ENCODE results near the gene APOB. TPM values are rescaled to one million over a fixed set of nuclear protein-coding genes. Genes with fewer than 3 reads are reported as not detected.

The APOB gene
- total RNA-seq, 2 donors from 2014 or later, result not detected

DNA sequence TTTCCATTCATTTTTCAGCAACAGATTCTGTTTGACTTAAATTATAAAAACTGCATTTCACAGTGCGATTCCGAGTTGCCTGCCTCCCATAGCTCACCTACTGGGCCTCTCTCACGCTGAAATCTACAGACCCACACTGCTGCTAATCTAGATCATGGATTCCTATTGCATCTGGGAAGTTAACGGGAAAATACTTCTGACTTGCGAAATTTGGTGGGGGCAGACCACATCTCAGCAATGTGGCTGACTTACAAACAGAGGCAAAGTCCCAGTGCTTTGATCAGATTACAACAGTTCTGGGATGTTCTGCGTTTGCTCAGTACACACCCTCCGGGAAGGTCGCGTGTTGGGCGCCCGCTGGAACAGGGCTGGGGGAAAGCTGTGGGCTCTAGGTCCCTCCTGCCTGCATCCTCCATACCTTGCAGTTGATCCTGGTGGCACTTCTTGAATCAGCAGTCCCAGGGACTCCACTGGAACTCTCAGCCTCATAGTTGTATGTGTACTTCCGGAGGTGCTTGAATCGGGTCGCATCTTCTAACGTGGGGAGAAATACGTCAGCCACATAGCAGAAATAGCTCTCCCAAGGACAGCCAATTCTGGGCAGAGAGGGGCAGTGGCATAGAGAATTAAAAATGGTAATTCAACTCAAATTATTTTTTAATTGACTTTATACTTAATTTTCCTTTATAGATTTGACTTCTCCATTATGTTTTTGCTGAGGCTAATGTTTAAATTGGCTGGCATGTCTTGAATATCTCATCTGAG lies 1.7 kb downstream of the APOB start:
- H3K9me3 Mint-ChIP-seq, result no peaks in the 10 kb centered on the region
- H3K27ac Mint-ChIP-seq, result no peak overlapping the region
- ATAC-seq (no peak), DNase-seq (ENCODE audit: low spot score) (no peak)
- no peaks in the 10 kb centered on the region for H3K36me3 Mint-ChIP-seq
- H3K4me1 Mint-ChIP-seq (ENCODE audit: low read depth in 2 of 2), result peaks cover 0 to 3% of the 10 kb centered on the region in 2 donors
- H3K27me3 Mint-ChIP-seq, result peaks cover 26 to 27% of the 10 kb centered on the region in 2 donors
- H3K4me3 Mint-ChIP-seq, result no peak overlapping the region

GRCh38 chr2:21041462-21041861 lies 2.4 kb downstream of the APOB start:
- DNase-seq (ENCODE audit: low spot score) (no peak), ATAC-seq (no peak)
- peaks cover 0 to 3% of the 10 kb centered on the region in 2 donors for H3K4me1 Mint-ChIP-seq (ENCODE audit: low read depth in 2 of 2)
- no peaks in the 10 kb centered on the region for H3K9me3 Mint-ChIP-seq
- H3K4me3 Mint-ChIP-seq, result no peak overlapping the region
- H3K36me3 Mint-ChIP-seq, result no peaks in the 10 kb centered on the region
- H3K27ac Mint-ChIP-seq, result no peak overlapping the region
- peaks cover 23 to 27% of the 10 kb centered on the region in 2 donors for H3K27me3 Mint-ChIP-seq

DNA sequence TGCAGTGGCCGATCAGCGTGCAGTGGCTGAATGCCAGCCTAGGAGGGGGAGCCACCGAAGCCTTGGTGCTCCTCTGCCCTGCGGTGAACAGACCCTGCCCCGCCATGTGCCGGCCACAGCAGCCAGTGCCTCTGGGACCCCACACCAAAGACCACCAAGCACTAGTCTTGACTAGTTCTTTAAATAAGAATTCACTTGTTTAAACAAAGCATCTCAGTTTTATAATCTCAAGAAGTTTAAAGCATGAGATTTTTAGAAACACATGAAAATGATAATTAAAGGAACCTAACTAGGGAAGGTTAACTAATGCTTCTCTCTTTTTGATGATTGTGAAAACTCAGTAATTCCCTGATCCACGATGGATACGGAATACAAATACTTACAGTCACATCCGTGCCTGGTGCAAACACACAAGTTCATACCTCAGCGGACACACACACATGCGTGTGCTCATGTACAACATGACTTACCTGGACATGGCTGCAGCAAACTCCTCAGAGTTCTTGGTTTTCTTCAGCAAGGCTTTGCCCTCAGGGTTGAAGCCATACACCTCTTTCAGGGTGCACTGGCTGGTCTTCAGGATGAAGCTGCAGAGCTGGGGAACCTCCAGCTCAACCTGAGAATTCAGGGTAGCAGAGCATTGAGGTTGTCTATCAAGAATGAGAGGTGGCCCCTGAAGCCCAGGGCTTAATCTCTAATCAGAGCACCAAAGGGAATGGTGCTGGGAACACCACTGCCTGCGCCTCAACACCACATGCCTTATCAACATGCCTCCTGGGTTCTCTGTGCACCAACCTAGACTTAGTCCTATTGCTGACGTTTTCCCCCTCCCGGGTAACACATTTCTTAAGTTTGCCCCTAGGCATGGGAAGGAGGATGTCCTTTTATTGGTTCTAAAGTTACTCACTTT lies 3.1 kb downstream of the APOB start:
- no peak for ATAC-seq

DNA sequence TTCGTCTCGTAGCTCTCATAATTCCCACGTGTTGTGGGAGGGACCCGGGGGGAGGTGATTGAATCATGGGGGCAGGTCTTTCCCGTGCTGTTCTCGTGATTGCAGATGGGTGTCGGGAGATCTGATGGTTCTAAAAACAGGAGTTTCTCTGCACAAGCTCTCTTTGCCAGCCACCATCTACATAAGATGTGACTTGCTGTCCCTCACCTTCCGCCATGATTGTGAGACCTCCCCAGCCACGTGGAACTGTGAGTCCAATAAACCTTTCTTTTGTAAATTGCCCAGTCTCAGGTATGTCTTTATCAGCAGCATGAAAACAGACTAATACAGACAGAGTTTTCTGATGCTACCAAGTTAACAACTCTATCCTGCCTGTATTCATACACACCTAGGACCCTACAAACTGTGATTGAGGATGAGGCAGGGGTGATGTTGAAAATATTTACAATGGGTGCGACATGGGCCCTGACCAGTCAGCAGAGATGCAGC lies 3.9 kb downstream of the APOB start:
- no peaks in the 10 kb centered on the region for H3K36me3 Mint-ChIP-seq
- no peaks in the 10 kb centered on the region for H3K9me3 Mint-ChIP-seq
- peaks cover 23 to 28% of the 10 kb centered on the region in 2 donors for H3K27me3 Mint-ChIP-seq
- DNase-seq (ENCODE audit: low spot score) (no peak), ATAC-seq (no peak)
- peaks cover 0 to 3% of the 10 kb centered on the region in 2 donors for H3K4me1 Mint-ChIP-seq (ENCODE audit: low read depth in 2 of 2)
- no peak overlapping the region for H3K27ac Mint-ChIP-seq
- H3K4me3 Mint-ChIP-seq, result no peak overlapping the region

More for the DNA sequence above, 3.1 kb downstream of the APOB start:
- H3K4me3 Mint-ChIP-seq, result no peak overlapping the region
- H3K4me1 Mint-ChIP-seq (ENCODE audit: low read depth in 2 of 2), result peaks cover 0 to 3% of the 10 kb centered on the region in 2 donors
- H3K36me3 Mint-ChIP-seq, result no peaks in the 10 kb centered on the region
- no peak for DNase-seq (ENCODE audit: low spot score)
- H3K27ac Mint-ChIP-seq, result no peak overlapping the region
- H3K27me3 Mint-ChIP-seq, result peaks cover 25 to 27% of the 10 kb centered on the region in 2 donors
- no peaks in the 10 kb centered on the region for H3K9me3 Mint-ChIP-seq

DNA sequence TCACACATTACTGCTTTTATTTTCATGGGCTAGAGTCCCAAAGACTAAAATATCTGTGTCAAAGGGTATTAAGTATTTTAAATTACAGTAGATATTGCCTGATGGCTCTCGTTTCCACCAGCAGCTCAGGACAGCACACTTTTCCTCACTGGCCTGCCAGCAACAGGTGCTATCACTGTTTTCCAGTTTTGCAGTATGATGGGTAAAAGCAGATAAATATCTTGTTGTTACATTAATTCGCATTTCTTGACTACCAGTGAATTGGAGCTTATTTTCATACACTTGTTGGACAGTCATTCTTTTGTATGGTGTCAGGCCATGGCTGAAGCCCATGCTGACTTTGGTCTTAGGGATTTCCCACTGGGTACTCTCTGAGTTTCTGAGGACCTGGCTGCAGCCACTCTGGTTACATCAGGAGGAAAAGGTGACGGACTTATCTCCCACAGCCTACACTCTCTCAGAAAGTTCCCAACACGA lies 4.8 kb downstream of the APOB start:
- no peak for DNase-seq (ENCODE audit: low spot score)

DNA sequence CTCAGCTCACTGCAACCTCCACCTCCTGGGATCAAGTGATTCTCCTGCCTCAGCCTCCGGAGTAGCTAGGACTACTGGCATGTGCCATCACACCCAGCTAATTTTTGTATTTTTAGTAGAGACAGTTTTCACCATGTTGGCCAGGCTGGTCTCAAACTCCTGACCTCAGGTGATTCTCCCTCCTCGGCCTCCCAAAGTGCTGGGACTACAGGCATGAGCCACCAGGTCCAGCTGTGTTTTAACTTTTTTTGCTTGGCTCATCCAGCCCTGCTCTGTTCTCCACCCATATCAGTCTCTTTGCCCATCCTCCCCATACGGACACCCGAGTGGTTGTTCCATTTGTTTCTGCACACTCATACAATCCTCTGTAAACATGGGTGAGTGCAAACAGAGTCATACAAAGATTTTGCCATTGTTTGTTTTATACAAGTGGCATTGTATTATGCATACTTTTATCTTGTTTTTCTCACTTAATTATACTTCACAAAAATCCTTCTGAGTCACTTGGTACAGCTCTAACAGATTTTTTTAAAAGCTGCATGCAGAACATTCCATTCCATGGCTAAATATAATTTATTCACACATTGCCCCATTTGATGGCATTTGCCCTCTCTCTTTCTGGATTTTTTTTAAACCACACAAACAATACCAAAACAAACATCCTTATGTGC lies 5.3 kb downstream of the APOB start:
- H3K36me3 Mint-ChIP-seq, result no peaks in the 10 kb centered on the region
- peaks cover 0 to 3% of the 10 kb centered on the region in 2 donors for H3K4me1 Mint-ChIP-seq (ENCODE audit: low read depth in 2 of 2)
- peaks cover 15 to 19% of the 10 kb centered on the region in 2 donors for H3K27me3 Mint-ChIP-seq
- no peak for ATAC-seq
- no peak overlapping the region for H3K27ac Mint-ChIP-seq
- no peak overlapping the region for H3K4me3 Mint-ChIP-seq
- H3K9me3 Mint-ChIP-seq, result no peaks in the 10 kb centered on the region
- DNase-seq (ENCODE audit: low spot score), result no peak

More for the DNA sequence above, 4.8 kb downstream of the APOB start:
- Mint-ChIP-seq H3K27ac (no peak overlapping the region), H3K9me3 (no peaks in the 10 kb centered on the region), H3K36me3 (no peaks in the 10 kb centered on the region), H3K4me1 (ENCODE audit: low read depth in 2 of 2) (peaks cover 0 to 3% of the 10 kb centered on the region in 2 donors), H3K4me3 (no peak overlapping the region), H3K27me3 (peaks cover 15 to 19% of the 10 kb centered on the region in 2 donors)
- ATAC-seq, result no peak

DNA sequence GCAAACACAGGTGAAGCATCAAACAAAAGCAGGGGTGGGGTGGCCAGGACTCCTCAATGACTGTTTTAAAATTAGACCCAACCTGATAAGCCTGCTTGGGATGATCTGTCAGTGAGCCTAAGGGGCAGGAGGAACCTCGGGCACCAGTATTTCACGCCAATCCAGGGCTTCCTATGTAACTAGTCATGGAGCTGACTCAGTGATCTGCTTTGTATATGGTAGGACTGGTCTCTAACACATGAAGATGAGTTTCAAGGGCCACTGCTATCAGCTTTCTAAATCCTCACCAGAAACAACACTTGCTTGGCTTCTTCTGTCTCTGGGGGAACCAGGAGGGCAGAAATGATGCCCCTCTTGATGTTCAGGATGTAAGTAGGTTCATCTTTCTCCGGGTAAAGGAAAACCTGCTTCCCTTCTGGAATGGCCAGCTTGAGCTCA lies 6.2 kb downstream of the APOB start:
- H3K36me3 Mint-ChIP-seq, result no peaks in the 10 kb centered on the region
- H3K9me3 Mint-ChIP-seq, result no peaks in the 10 kb centered on the region

DNA sequence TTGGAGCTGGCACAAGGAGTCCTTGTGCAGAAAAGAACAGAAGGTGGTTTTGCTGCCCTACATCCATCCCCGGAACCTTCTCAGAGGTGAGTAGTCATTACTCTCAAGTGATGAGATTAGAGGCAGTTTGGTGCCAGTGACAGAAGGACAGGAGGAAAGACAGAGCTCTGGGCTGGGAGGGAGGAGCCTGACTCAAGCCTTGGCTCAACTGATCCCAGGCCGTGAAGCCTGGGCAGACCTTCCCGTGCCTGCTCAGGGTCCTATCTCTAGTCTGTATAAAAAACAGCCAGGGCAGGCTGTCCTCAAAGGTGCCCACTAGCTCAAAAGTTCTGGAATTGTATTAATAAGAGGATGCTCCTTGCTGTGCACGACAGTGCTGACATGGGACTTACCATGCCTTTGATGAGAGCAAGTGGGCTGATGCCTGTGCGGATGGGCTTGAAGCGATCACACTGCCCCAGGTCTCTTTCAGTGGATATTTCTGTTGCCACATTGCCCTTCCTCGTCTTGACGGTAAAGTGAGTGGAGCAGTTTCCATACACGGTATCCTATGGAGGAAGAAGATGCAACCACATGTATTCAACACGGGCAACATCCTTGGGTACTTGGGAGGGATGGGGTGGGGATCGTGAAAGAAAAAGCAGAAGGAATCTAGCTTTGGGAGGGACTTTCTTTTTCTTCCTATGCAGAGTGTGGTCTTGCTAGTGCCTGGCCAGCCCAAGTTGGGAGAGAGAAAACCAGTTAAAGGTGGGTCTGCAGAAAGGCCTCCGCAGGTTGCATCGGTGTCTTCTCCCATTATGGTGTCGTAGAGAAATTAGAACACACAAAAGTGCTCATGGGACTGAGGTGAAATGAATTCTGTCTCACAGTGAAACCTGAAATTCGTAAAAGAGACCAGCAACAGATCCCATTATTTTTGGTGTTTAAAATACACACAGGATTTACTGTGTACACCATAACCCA lies 6.9 kb downstream of the APOB start:
- Mint-ChIP-seq H3K27me3 (peaks cover 8 to 16% of the 10 kb centered on the region in 2 donors), H3K27ac (no peak overlapping the region), H3K36me3 (no peaks in the 10 kb centered on the region), H3K9me3 (no peaks in the 10 kb centered on the region), H3K4me3 (no peak overlapping the region), H3K4me1 (ENCODE audit: low read depth in 2 of 2) (no peaks in the 10 kb centered on the region)
- no peak for ATAC-seq
- DNase-seq (ENCODE audit: low spot score), result no peak

More for the DNA sequence above, 6.2 kb downstream of the APOB start:
- DNase-seq (ENCODE audit: low spot score), result no peak
- H3K27me3 Mint-ChIP-seq, result peaks cover 10 to 16% of the 10 kb centered on the region in 2 donors
- no peak overlapping the region for H3K27ac Mint-ChIP-seq
- no peak for ATAC-seq
- H3K4me3 Mint-ChIP-seq, result no peak overlapping the region
- H3K4me1 Mint-ChIP-seq (ENCODE audit: low read depth in 2 of 2), result no peaks in the 10 kb centered on the region

GRCh38 chr2:21035974-21036707 lies 7.7 kb downstream of the APOB start:
- Mint-ChIP-seq H3K4me3 (no peak overlapping the region), H3K9me3 (no peaks in the 10 kb centered on the region), H3K27ac (no peak overlapping the region), H3K27me3 (peaks cover 8 to 14% of the 10 kb centered on the region in 2 donors), H3K4me1 (ENCODE audit: low read depth in 2 of 2) (no peaks in the 10 kb centered on the region), H3K36me3 (no peaks in the 10 kb centered on the region)
- ATAC-seq (peak in 1 of 2 donors; percentile 14), DNase-seq (ENCODE audit: low spot score) (no peak)

- H3K4me3 Mint-ChIP-seq, result no peak overlapping the region
- DNase-seq (ENCODE audit: low spot score) (no peak), ATAC-seq (no peak)
- no peak overlapping the region for H3K27ac Mint-ChIP-seq
- H3K36me3 Mint-ChIP-seq, result no peaks in the 10 kb centered on the region
- no peaks in the 10 kb centered on the region for H3K9me3 Mint-ChIP-seq
- H3K27me3 Mint-ChIP-seq, result peaks cover 9 to 16% of the 10 kb centered on the region in 2 donors
- H3K4me1 Mint-ChIP-seq (ENCODE audit: low read depth in 2 of 2), result no peaks in the 10 kb centered on the region
Observed at GRCh38 chr2:21035282-21035973, 8.4 kb downstream of the APOB start.

DNA sequence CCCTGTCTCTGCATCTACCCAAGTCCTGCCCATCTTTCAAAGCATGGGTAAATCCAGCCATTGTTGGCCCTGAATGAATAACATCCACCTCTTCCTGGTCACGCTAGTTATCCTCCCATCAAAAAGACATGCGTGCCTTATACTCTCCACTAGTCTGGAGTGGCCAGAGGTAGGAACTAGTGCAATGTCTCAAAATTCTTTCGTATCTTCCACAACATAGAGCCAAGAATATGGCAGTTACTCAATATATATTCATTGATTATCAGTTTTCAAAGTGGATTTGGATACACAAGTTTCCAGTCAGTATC lies 8.9 kb downstream of the APOB start:
- Mint-ChIP-seq H3K9me3 (no peaks in the 10 kb centered on the region), H3K27ac (no peak overlapping the region), H3K36me3 (no peaks in the 10 kb centered on the region), H3K27me3 (peaks cover 14% of the 10 kb centered on the region in 2 donors), H3K4me1 (ENCODE audit: low read depth in 2 of 2) (no peaks in the 10 kb centered on the region), H3K4me3 (no peak overlapping the region)
- no peak for DNase-seq (ENCODE audit: low spot score)
- no peak for ATAC-seq

Measured in natural killer cell treated with Interleukin-12 subunit alpha and Interleukin-12 subunit beta and Interleukin-15 and Interleukin-18, amount 100 ng/mL, for 72 hours (primary cell).